K562 (cell line): ENCODE results near the gene RCE1. TPM values are rescaled to one million over a fixed set of nuclear protein-coding genes. Genes with fewer than 3 reads are reported as not detected.
A peak's percentile ranks its signal among the peaks of the same experiment; 100 is the strongest.

Experiments
- ATAC-seq: fragments of 200-7000 bp; cut with Tn5 transposase; 3 replicates; pipeline ENCODE4 v1.9.1; 2020; ENCODE audit warnings: moderate library complexity
- BruUV-seq: library from RNA; stranded (reverse); fragments of 400-500 nt; replicated peaks from 2 replicates; lab custom pipeline; 2021; lab: Mats Ljungman, UMichigan
- CTCF ChIA-PET: fragments of 300-600 bp; formaldehyde crosslinking; extraction: SDS; loops from one replicate; lab custom pipeline; 2021; ENCODE audit warnings: low intra/inter-chr PET ratio; lab: Yijun Ruan, JAX
- POLR2A ChIA-PET: fragments of 300-600, 350-650 bp; sonication (Branson Sonifier 250); formaldehyde crosslinking; extraction: SDS; loops from one replicate; lab custom pipeline; 2021; ENCODE audit warnings: antibody characterized with exemption, inconsistent platforms; lab: Yijun Ruan, JAX
- DNase-seq, 4 experiments: peaks; one replicate each; pipeline versions ENCODE4 v3.0.0 to v3.0.0-alpha.2; 2011 to 2018; ENCODE audit warnings: low spot score in 3 of 4, mixed read lengths in 3 of 4; ENCODE audit errors: extremely low read depth in 1 of 4
- FAIRE-seq: peaks from 2 replicates; lab custom pipeline; 2011; peaks lifted over from hg19 to GRCh38; lab: Jason Lieb, UNC
- H2AFZ ChIP-seq: 2 replicates; pipeline ENCODE4 v1.6.0; 2011; ENCODE audit warnings: low read depth, low read length, control low read depth, inconsistent platforms
- H3K27ac ChIP-seq: fragments of 200-600 bp; 3 replicates; pipeline ENCODE4 v1.8.0; 2011; ENCODE audit warnings: low read depth, mild to moderate bottlenecking, control low read depth, inconsistent platforms, low read length, moderate library complexity, mixed read lengths; ENCODE audit errors: extremely low read depth
- H3K27me3 ChIP-seq, 2 experiments: fragments of 300-600 bp in 1 of 2; 2 replicates in 1 of 2; 3 replicates in 1 of 2; pipeline versions ENCODE4 v1.6.0 to v1.8.0; 2011; ENCODE audit warnings: inconsistent platforms in 2 of 2, low read length in 2 of 2, mild to moderate bottlenecking in 1 of 2, mixed read lengths in 1 of 2, moderate library complexity in 1 of 2; ENCODE audit not compliant: control insufficient read depth in 2 of 2, insufficient read depth in 2 of 2
- H3K36me3 ChIP-seq: fragments of 300-600 bp; 3 replicates; pipeline ENCODE4 v1.8.0; 2011; ENCODE audit warnings: mild to moderate bottlenecking, low read length, inconsistent platforms; ENCODE audit not compliant: control insufficient read depth, insufficient read depth
- H3K4me1 ChIP-seq, 2 experiments: fragments of 200-600 bp in 1 of 2; replicated peaks in 1 of 2; 2 replicates in 1 of 2; 3 replicates in 1 of 2; pipeline versions ENCODE4 v1.5.1 to v1.8.0; 2011; ENCODE audit warnings: inconsistent platforms in 2 of 2, low read length in 2 of 2, mild to moderate bottlenecking in 1 of 2, mixed read lengths in 1 of 2, moderate library complexity in 1 of 2; ENCODE audit not compliant: control insufficient read depth in 2 of 2, insufficient read depth in 2 of 2
- H3K4me2 ChIP-seq: 2 replicates; pipeline ENCODE4 v1.6.1; 2011; ENCODE audit warnings: low read length, control low read depth, inconsistent platforms, mixed read lengths; ENCODE audit not compliant: insufficient read depth
- H3K4me3 ChIP-seq: fragments of 200-600 bp; sonication (generic), shearing (Covaris generic); 2 replicates; pipeline ENCODE4 v1.5.1; 2016; ENCODE audit warnings: control low read depth, inconsistent platforms
- H3K79me2 ChIP-seq: fragments of 200-600 bp; 3 replicates; pipeline ENCODE4 v1.8.0; 2011; ENCODE audit warnings: low read length, inconsistent platforms; ENCODE audit not compliant: control insufficient read depth, insufficient read depth
- H3K9ac ChIP-seq, 2 experiments: 2 replicates each; pipeline versions ENCODE4 v1.6.0 to v1.6.1; 2011; ENCODE audit warnings: low read depth in 2 of 2, low read length in 2 of 2, control low read depth in 1 of 2, inconsistent platforms in 1 of 2, mild to moderate bottlenecking in 1 of 2, mixed read lengths in 1 of 2; ENCODE audit not compliant: insufficient read depth in 1 of 2
- H3K9me1 ChIP-seq: one replicate; pipeline ENCODE4 v1.6.0; 2011; ENCODE audit warnings: inconsistent platforms, mild to moderate bottlenecking, low read length, moderate library complexity; ENCODE audit not compliant: control insufficient read depth, insufficient read depth
- H3K9me3 ChIP-seq: replicated peaks from 2 replicates; pipeline ENCODE4 v1.5.1; 2011; ENCODE audit warnings: low read depth, low read length, inconsistent platforms; ENCODE audit not compliant: control insufficient read depth, insufficient read depth
- H4K20me1 ChIP-seq: replicated peaks from 2 replicates; pipeline ENCODE4 v1.6.1; 2011; ENCODE audit warnings: low read length, inconsistent platforms, mixed read lengths; ENCODE audit not compliant: control insufficient read depth, insufficient read depth
- POLR2G ChIP-seq: fragments of 200-400 bp; formaldehyde crosslinking; IDR thresholded peaks from 2 replicates; pipeline ENCODE4 v1.6.1; 2017; ENCODE audit warnings: low read depth, mild to moderate bottlenecking, antibody characterized with exemption, low read length, moderate library complexity
- SP1 ChIP-seq: sonication (generic); formaldehyde crosslinking; IDR thresholded peaks from 2 replicates; pipeline ENCODE4 v1.8.1; 2022; ENCODE audit warnings: mild to moderate bottlenecking, missing genetic modification reagents
- ZNF175 ChIP-seq: fragments of 200-800 bp; sonication (Bioruptor generic); IDR thresholded peaks from 2 replicates; pipeline ENCODE4 v1.6.1; 2016; ENCODE audit warnings: low read depth, mild to moderate bottlenecking, missing genetic modification characterization, missing compliant biosample characterization
- WGBS: fragments of 100-300 bp; shearing (Covaris generic); methylation state at CpG from one replicate; pipeline ENCODE4 v1.1.6; 2016; ENCODE audit warnings: low coverage, mixed read lengths; ENCODE audit not compliant: insufficient coverage; ENCODE audit errors: missing lambda C conversion rate; 5-methylcytosine and 5-hydroxymethylcytosine counted together
- in situ Hi-C: fragments of 300-500 bp; cut with MboI; formaldehyde crosslinking; loops from 4 replicates; pipeline ENCODE4 v1.15.0; 2018; ENCODE audit warnings: inconsistent platforms, mixed read lengths
- intact Hi-C: fragments of 100-400 bp; cut with micrococcal nuclease; formaldehyde crosslinking; loops from 2 replicates; pipeline ENCODE4 v1.14.2; 2022
- polyA plus RNA-seq, 8 experiments: library from polyadenylated mRNA; depleted of rRNA in 4 of 8; stranded (reverse) in 5 of 8; unstranded in 3 of 8; fragments of >200 nt; fragmentation: Nextera tagmentation in 2 of 8; fragmentation: Illumina TruSeq in 1 of 8; extraction: Ambion mirVana in 2 of 8; extraction: Trizol in 1 of 8; gene quantifications; 2 replicates each; pipeline versions ENCODE4 v1.2.1 to v1.2.3, GENCODE V29; 2011 to 2014; ENCODE audit warnings: inconsistent platforms in 1 of 8, missing spikeins in 1 of 8
- total RNA-seq, 7 experiments: library from RNA; depleted of rRNA in 6 of 7; stranded (reverse); fragments of >200 nt in 6 of 7; fragmentation: Illumina TruSeq in 2 of 7; extraction: Trizol in 2 of 7; gene quantifications; 2 replicates each; pipeline versions ENCODE4 v1.2.1 to v1.2.3, GENCODE V29; 2011 to 2021; ENCODE audit warnings: low replicate concordance in 1 of 7

Gene RCE1
- total and polyA plus RNA-seq, 9 of the 15 experiments (the other 6 are each of a cell fraction or from before 2014, with no cell fraction given), result 0.75 to 41.5 (median 15.1) TPM

DNA sequence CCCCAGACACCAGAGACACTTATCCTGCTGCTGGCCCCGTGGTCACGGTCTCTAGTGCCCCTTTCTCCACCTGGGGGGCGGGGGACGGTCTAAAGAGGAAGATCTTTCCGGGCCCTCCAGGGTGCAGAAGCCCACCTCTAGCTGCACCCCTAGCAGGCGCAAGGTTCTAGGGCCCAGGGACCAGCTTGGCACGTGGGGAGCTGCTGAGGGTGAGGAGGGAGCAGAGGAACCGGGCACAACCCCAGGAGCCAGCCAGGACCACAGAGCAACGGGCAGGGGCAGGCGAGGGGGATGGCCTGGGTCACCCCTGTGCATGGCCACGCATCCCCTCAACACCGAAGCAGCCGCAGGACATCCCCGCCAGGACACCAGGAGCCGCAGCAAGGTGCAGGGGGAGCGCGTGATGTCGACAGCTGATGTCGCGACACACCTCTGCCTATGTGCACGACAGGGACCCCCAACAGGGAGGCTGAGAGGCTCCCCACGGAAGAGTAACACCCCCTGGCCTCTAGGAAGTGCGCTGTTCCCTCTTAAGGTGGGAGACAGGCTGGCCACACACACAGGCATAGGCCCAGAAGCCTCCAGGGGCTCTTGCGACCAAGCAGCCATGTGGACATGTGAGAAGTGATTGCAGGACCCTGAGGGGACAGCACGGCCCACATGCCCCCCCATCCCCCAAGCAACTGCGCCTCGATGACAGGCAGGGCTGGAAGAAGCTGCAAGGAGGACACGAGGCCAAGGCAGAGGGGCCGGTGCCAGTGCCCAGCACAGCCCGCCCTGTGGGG, 18.7 kb downstream of the RCE1 start:
- Histone ChIP-seq H3K36me3 (peaks cover 36% of the 10 kb centered on the region; the same call in 1 of the 3 replicates), H4K20me1 (0 out of 2 replicates have a peak, but pooled peaks cover 3% of the 10 kb centered on the region), H2AFZ (no peak overlapping the region), H3K9ac (peak overlapping the region in 1 of 2 experiments; percentile 17; a peak in 1 of 4 replicates), H3K27me3 (no peaks in the 10 kb centered on the region)
- in situ Hi-C loops, result no loop called here
- no TSS peak for BruUV-seq
- no peak for DNase-seq
- FAIRE-seq, result no peak
- no peak for TF ChIP-seq ZNF175 (CRISPR knock-in tag)
- peak; percentile 49; the same call in 1 of the 2 replicates for TF ChIP-seq POLR2G
- TF ChIP-seq, all 486 proteins: peak for 1
- POLR2A ChIA-PET, result interaction anchor here (0.6 to 0.7 kb wide), 3 partner anchors 16 to 393 kb away, joined by 3 to 4 read pairs (median 3); no protein-coding TSS in a partner anchor
- no peaks in the 10 kb centered on the region for H3K9me1 ChIP-seq
- intact Hi-C loops, result no loop called here
- no peak overlapping the region for H3K4me2 ChIP-seq
- no peaks in the 10 kb centered on the region for H3K9me3 ChIP-seq
- H3K27ac ChIP-seq, result no peak overlapping the region
- no peak overlapping the region for H3K4me3 ChIP-seq
- peaks cover 16% of the 10 kb centered on the region for H3K79me2 ChIP-seq
- ATAC-seq, result no peak
- H3K4me1 ChIP-seq, result peaks cover 0 to 77% of the 10 kb centered on the region in 2 experiments; a peak in 2 of 5 replicates
- CTCF ChIA-PET, result no interaction called here
- WGBS, result 92% methylated on average over 22 of the region's 30 CpGs

DNA sequence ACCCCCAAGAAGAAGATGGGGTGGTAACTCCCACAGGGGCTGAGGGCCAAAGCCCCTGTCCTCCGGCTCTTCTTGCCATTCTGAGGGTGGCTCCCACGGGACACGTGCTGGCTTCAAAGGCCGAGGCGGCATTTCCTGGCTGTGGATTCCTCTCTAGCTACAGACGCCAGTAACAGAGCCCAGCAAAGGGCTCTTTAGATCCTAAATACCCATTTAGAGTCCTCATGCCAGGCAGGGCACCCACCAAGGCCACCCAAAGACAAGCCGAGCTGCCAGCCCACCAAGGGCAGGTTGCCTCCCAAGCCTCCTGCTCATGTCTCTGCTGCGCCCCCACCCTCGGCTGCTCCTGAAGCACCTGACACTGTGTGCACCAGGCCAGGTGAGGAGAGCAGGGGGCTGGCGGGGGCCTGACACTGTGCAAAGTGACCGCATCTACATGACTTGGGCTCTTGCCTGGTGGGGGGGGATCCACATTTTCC, 19.4 kb downstream of the RCE1 start:
- CTCF ChIA-PET, result no interaction called here
- H3K27ac ChIP-seq, result no peak overlapping the region
- H3K4me2 ChIP-seq, result no peak overlapping the region
- intact Hi-C loops (no loop called here), in situ Hi-C loops (no loop called here)
- no peak overlapping the region for H3K4me3 ChIP-seq
- no peaks in the 10 kb centered on the region for H3K27me3 ChIP-seq
- H3K9me3 ChIP-seq, result no peaks in the 10 kb centered on the region
- peaks cover 0 to 77% of the 10 kb centered on the region in 2 experiments; a peak in 2 of 5 replicates for H3K4me1 ChIP-seq
- H2AFZ ChIP-seq, result no peak overlapping the region
- FAIRE-seq (no peak), DNase-seq (no peak), ATAC-seq (no peak)
- H3K9me1 ChIP-seq, result no peaks in the 10 kb centered on the region
- H3K9ac ChIP-seq, result no peak overlapping the region
- WGBS, result 93% methylated on average over 11 of the region's 11 CpGs
- H3K36me3 ChIP-seq, result peaks cover 36% of the 10 kb centered on the region; the same call in 1 of the 3 replicates
- no TSS peak for BruUV-seq
- H3K79me2 ChIP-seq, result peaks cover 11% of the 10 kb centered on the region
- POLR2A ChIA-PET, result interaction anchor here (0.6 to 0.7 kb wide), 2 partner anchors 21 to 393 kb away, joined by 3 read pairs; no protein-coding TSS in a partner anchor
- H4K20me1 ChIP-seq, result 0 out of 2 replicates have a peak, but pooled peaks cover 3% of the 10 kb centered on the region
- TF ChIP-seq POLR2G (0 out of 2 replicates have a peak, but pooled peaks have one; percentile 2), SP1 (CRISPR knock-in tag) (no peak)
